Islet precursor cell (in vitro differentiated cells): Measurements from ENCODE around the gene TOM1L2.

ENCODE experiments used
- DNase-seq: peaks from one replicate; pipeline ENCODE4 v3.0.0-alpha.2; 2018

TOM1L2 gene

GRCh38 chr17:17893801-17894644 is 78.2 kb downstream of the TOM1L2 start:
- no peak for DNase-seq

DNA sequence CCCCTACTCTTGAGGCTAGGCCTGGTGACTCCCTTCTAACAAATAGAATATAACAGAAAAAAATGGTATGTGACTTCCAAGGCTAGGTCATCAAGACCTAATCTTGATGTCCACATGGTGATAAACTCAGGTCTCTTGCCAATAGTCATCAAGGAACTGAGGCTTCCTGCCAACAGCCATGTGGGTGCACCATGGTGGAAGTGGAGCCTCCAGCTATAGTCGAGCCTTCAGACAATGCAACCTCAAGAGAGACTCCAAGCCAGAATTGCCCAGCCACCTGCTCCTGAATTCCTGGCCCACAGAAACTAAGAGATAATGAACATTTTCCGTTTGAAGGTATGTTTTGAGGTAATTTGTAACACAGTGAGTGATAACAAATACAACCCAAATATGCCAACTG is 79.5 kb downstream of the TOM1L2 start:
- DNase-seq: no peak

DNA sequence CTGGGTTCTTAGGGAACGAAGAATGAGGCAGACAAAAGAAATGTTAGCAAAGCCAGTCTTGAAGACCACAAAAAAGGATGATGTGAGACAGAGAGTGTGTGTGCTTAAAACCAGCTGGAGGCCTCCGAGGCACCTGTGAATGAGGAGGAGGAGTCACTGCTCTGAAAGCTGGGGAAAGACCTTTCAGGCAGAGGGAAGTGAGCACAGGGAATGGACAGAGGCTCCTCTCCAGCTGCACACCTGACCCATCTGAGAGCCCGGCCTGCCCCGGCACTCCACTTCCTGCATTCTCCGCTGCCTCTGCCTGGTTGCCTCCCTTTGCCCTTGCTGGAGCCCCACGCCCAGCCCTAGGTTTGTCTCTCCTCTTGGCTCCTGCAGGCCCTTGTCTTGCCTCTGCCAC is 80.2 kb downstream of the TOM1L2 start:
- DNase-seq: peak; percentile 58

- DNase-seq: peak; percentile 92
These were observed 81.1 kb downstream of the TOM1L2 start for GRCh38 chr17:17890773-17891759.

GRCh38 chr17:17889922-17890321 is 82.3 kb downstream of the TOM1L2 start:
- DNase-seq: no peak

GRCh38 chr17:17888821-17889220 is 83.4 kb downstream of the TOM1L2 start:
- peak; percentile 60 for DNase-seq

GRCh38 chr17:17888371-17888770 is 83.8 kb downstream of the TOM1L2 start:
- no peak for DNase-seq

GRCh38 chr17:17887752-17888304 is 84.4 kb downstream of the TOM1L2 start:
- DNase-seq: peak; percentile 57

- peak; percentile 47 for DNase-seq
These were observed 85.5 kb downstream of the TOM1L2 start for GRCh38 chr17:17886726-17887125.

DNA sequence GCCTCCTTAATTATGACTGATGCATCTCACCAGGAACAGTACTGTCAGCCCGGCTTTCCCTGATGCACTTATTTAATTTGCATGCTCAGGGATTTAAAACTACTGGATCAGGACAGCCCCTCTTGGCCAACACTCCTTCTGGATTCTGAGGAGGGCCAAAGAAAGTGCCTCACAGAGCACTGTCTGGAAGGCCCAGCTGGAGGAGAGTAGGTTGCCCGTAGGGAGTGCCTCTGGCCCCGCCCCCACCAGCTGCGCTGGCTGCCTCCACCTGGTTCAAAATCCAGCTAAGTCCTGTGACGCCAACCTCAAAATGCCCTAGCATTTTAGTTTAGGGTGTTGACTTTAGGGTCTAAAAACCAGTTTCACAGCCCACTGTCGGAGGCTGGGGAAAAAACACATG is 86.0 kb downstream of the TOM1L2 start:
- DNase-seq: no peak

- DNase-seq: no peak
These were observed 87.5 kb downstream of the TOM1L2 start for GRCh38 chr17:17884391-17885357.

- no peak for DNase-seq
These were observed 88.4 kb downstream of the TOM1L2 start for GRCh38 chr17:17883801-17884200.

DNA sequence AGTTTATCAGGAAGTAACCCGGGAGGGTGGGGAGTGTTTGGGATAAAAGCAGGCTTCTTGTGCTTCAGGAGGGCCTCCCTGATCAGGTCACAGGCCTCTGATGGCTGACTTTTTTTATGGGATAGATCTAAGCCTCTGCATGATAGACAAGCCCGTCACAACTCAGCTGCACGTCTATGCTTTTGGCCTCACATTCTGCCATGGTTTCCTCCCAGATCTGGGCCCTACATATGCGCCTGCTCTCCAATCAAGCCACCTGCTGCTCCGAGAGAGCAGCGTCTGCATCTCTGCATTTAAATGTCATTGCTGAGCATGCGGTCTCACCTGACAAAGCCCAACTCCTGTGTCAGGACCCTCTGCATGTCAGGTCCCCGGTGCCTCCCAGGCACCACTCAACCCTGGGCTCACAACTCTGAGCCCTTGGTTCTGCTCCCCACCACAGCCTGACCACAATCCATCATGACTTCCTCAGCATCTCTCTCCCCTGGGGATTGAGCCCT is 90.1 kb downstream of the TOM1L2 start:
- no peak for DNase-seq

DNA sequence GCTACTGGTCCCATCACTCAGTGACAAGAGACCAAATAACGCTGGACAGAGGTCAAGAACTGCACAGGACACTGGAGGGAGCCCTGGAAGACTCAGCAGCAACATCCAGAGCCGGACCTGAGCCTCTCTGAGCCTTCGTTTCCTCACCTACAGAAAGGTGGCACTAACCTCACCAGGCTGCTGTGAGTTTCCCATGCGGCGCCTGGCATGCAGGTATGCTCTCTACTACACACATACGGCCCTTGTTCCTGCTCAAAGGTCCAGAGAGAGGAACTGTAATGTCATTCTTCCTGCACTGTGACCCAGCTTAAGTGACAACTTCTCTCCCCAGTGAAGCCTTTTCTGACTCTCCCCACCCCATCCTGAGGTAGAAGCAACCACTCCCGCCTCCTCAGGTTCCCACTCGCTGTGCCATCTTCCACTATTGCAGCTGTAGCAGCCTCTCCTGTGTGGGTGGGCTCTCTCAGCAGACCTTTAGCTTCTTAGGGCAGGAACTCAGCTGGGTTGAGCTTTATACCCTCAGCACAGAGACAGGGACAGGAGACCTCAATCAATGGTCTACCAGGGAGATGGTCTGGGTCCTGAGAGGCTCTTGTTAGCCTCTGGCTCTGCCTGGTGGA is 91.5 kb downstream of the TOM1L2 start:
- no peak for DNase-seq

- DNase-seq: peak; percentile 91
These were observed 94.5 kb downstream of the TOM1L2 start for GRCh38 chr17:17877529-17878358.

GRCh38 chr17:17876959-17877528 is 95.2 kb downstream of the TOM1L2 start:
- no peak for DNase-seq

DNA sequence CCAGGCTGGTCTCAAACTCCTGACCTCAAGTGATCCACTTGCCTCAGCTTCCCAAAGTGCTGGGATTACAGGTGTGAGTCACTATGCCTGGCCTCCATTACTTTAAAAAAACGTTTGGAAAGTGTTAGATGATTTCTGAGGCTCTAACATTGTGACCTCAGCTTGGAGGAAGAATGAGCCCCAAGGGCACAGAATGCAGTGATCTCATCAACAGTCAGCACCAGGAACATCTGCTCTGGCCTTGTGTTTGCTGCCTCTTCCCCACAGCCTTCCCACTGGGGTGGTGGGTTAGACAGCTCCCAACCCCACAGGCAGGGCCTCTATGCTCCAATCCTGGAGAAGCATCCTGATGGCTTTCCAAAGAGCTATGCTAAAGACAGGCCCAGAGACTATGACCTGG is 97.7 kb downstream of the TOM1L2 start:
- DNase-seq: peak; percentile 90

- DNase-seq: no peak
These were observed 98.7 kb downstream of the TOM1L2 start for GRCh38 chr17:17873450-17873991.

- DNase-seq: peak; percentile 76
These were observed 99.5 kb downstream of the TOM1L2 start for GRCh38 chr17:17872547-17873345.
